ENCODE results near the gene KRTAP22-1.

GRCh38 chr21:30600787-30601186 is at the start of gene KRTAP22-1:
- TF ChIP-seq TMF1 (CRISPR knock-in tag; IDR thresholded peaks at IDR 0.05; ENCODE audit: low read depth) (no peak), PHF5A (CRISPR knock-in tag; IDR thresholded peaks at IDR 0.05; ENCODE audit: low read depth, unreplicated experiment) (no peak), ATF2 (CRISPR knock-in tag; IDR thresholded peaks at IDR 0.05) (no peak), ZBTB33 (CRISPR knock-in tag; IDR thresholded peaks at IDR 0.05) (no peak), POLR2A (IDR thresholded peaks at IDR 0.05; ENCODE audit: insufficient read depth in 1 of 2, low read depth in 2 of 2, low read length in 2 of 2) (no peak), MED1 (CRISPR knock-in tag; IDR thresholded peaks at IDR 0.05) (no peak), AFF4 (CRISPR knock-in tag; IDR thresholded peaks at IDR 0.05) (no peak), ZNF12 (CRISPR knock-in tag; IDR thresholded peaks at IDR 0.05) (no peak), PBX3 (CRISPR knock-in tag; IDR thresholded peaks at IDR 0.05; ENCODE audit: borderline replicate concordance) (no peak), POLR2G (IDR thresholded peaks at IDR 0.05; ENCODE audit: low read depth, low read length) (no peak)
